DLD1 (cell line): ENCODE results near the gene PDE6B.
"Not testable (repeated sequence)": the region's sequence is repeated elsewhere in the genome, so short reads cannot be mapped to it uniquely, and the experiment has no call there.

Experiments
- in situ Hi-C: cut with HindIII; loops from 2 replicates; pipeline ENCODE4 v1.10.0; 2017; ENCODE audit warnings: low sequenced_read_pairs

PDE6B gene

GRCh38 chr4:666822-667544 is 41.6 kb downstream of the PDE6B start:
- in situ Hi-C loops = no loop called here

DNA sequence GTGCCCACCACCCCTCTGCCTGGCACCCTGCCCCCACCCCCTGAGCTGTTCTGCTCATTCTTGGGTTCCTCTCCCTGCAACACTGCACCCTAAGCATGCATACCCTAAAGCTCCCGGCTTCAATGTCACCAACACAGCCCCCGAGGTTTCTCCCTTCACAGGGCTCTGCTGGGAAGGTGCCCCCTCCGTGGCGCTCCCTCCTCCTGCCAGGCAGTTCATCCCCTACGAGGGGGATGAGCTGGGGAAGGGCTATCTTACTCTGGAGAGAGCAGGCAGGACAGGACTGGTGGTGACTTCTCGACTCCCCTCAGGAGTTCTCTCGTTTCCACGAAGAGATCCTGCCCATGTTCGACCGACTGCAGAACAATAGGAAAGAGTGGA is 42.2 kb downstream of the PDE6B start:
- in situ Hi-C loops = no loop called here

DNA sequence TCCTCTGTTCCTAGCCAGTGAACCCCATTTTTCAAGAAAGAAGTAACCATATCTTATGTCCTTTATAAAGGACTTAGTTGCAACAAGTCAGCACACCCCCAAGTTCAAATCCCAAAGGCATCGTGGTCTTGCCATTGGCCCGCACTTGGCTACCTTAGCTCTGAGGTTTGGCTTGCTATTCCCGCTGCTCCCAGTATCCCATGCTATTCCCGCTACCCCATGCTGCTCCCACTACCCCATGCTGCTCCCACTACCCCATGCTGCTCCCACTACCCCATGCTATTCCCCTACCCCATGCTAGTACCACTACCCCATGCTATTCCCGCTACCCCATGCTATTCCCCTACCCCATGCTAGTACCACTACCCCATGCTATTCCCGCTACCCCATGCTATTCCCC is 42.8 kb downstream of the PDE6B start:
- in situ Hi-C loops = not testable (repeated sequence)

DNA sequence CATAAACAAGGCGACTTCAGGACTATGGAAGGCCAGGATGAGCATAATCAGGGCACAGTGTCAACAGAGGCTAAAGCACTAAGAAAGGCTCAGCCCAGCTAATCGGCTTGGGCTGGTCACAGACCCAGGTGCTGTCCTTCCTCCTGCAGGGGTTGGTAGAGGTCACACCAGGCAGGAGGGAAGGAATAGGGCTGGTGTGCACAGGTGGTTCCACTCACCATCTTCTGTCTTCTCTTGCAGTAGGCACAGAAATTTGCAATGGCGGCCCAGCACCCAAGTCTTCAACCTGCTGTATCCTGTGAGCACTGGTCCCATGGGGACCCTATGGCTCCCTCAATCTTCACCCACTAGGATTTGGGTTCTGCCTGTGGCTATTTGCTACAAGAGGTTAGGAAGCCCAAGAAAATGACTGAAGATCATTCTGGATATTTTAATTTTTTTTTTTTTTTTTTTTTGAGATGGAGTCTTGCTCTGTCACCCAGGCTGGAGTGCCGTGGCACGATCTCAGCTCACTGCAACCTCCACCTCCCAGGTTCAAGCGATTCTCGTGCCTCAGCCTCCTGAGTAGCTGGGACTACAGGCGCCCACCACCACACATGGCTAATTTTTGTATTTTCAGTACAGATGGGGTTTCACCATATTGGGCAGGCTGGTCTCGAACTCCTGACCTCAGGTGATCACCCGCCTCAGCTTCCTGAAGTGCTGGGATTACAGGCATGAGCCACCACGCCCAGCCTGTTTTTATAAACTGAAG is 44.6 kb downstream of the PDE6B start:
- in situ Hi-C loops = not testable (repeated sequence)

GRCh38 chr4:671769-672168 is 46.4 kb downstream of the PDE6B start:
- in situ Hi-C loops = no loop called here

GRCh38 chr4:673349-674091 is 48.1 kb downstream of the PDE6B start:
- in situ Hi-C loops = no loop called here

DNA sequence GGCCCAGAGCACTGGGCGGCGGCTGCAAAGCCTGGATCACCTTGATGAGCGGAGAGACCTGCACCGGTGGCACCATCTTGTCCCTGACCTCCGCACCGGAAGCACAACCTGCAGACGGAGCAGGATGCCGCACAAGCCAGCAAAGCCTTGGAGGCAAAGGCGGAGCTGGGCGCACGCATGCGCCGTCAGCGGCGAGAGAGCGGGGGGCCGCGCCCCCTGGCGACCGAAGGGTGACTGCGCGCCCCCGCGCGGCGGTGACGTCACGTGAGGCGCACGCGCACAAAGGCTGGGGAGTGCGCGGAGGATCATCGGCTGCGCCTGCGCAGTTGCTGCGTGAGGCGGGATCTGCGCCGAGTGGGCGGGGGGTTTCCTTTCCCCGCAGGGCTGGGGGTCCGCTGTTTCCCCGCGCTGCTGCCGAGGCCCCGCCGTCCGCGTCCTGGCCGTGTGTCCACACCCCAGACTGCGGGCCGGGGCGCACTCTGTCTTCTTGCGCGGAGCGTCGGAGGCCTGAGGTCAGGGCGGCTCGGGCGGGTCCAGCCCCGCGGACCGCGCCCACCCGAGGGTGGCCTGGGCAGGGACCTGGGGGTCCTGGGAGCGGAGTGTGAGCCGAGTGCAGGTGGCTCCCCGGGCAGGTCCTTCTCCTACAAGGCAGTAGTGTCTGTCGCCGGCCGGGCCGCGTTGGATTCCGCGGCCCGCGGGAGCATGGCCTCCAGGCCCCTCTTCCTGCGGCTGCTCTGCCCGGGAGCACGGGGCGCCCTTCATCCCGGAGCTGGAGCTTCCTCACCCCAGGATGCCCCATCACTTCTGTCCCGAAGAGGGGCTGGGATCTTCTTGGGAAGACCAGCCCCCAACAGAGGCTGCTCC is 49.0 kb downstream of the PDE6B start, which contains the start of the genes ATP5ME and MYL5:
TSS of gene ATP5ME (minus strand) at position 105 of the 864 bp plus-strand sequence. CDS start at position 76, 29 bp downstream.
TSS of gene MYL5 (plus strand) at position 371 of the 864 bp plus-strand sequence. CDS start 3,485 bp downstream, outside the sequence.
- in situ Hi-C loops = no loop called here

GRCh38 chr4:675036-675882 is 49.9 kb downstream of the PDE6B start:
- in situ Hi-C loops = no loop called here

DNA sequence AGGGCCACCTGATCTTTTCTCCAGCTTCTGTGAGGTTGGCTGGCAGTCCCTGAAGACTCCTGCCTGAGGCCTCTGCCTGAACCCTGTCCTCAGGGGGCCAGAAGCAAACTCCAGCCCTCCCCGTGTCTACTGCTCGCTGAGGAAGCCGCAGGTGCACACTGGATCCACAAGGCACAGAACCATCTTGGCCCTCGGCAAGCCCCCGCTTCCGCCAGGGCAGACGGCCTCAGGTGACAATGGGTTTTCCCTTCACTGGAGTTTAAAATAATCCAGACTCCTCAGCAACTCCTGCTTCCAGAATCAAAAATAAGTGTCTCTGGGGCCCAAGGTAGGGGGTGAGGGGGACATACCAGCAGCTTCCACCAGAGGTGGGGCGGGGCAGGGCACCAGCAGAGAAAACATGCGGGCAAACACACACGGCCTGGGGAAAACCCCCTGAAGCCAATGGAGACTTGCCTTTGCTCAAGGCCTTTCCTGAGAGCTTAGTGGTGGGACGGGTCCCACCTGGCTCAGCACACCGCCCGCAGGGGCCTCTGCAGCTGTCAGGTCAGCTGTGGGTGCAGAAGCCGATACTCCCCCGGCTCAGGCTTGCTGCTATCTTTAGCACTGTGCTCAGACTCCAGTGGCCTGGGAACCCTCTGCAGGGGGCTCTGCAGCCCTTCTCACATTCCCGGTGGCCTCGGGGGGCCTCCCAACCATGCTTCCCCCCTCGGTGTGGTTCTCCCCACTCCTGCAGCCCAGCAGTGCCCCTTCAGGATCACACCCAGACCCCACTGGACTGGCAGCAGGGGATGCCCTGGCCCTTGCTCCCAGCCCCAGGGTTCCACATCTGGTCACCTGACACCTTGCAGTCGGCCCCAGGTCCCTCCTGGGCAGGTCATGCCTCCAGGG is 50.9 kb downstream of the PDE6B start:
- in situ Hi-C loops = no loop called here

DNA sequence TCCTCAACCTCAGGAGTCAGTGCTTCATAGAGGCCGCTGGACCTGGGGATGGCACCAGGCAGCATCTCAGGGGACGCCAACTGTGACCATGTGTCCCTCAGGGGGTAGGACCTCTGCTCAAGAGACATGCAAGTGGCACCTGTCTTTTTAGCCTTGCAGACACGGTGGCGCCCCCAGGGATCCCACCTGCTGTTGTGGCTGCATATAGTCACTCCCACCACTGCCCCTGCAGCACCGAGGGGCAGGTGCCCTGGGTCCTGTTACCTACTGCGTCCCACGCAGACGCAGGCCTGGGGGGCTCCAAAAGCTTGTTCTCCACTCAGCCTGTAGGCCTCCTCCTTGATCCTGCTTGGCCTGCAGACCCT is 51.5 kb downstream of the PDE6B start:
- in situ Hi-C loops = no loop called here

GRCh38 chr4:677431-678293 is 52.3 kb downstream of the PDE6B start:
- in situ Hi-C loops = no loop called here

GRCh38 chr4:678331-679103 is 53.1 kb downstream of the PDE6B start:
- in situ Hi-C loops = no loop called here

GRCh38 chr4:679104-679481 is 53.7 kb downstream of the PDE6B start:
- in situ Hi-C loops = no loop called here

DNA sequence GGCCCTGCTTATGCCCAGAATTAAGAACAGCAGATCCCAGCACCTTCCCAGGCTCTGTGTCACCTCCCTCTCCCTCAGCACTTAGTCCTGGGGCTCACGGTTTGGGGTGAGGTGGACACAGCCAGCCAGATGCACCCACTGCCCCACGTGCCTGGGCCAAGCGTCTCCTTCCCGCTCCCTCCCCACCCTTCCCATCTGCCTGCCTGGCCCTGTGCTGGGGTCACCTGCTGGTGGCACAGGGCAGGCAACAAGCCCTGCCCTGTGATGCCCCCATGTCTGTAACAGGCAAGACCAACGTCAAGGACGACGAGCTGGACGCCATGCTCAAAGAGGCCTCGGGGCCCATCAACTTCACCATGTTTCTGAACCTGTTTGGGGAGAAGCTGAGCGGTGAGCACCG is 54.3 kb downstream of the PDE6B start:
- in situ Hi-C loops = no loop called here

GRCh38 chr4:680091-680490 is 54.7 kb downstream of the PDE6B start:
- in situ Hi-C loops = no loop called here

DNA sequence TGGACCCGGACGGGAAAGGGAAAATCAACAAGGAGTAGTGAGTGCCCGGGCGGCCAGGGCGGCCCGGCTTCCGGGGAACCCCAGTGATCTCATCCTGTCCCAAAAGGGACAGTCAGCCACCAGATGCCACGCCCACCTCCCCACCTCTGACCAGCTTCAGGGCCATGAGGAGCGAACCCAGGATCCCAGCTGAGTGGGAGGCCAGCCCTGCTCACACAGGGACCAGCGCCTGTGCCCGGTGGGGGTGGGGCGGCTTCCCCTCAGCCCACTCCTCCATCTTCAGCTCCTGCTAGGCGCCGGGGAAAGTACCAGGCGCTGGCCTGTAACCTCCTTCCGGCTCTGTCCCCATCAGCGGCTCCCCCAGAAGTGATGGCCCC is 55.2 kb downstream of the PDE6B start:
- in situ Hi-C loops = no loop called here
